ENCODE measurements around the gene CD1D.
A peak's percentile ranks its signal among the peaks of the same experiment; 100 is the strongest.
"Not testable (repeated sequence)": the region's sequence is repeated elsewhere in the genome, so short reads cannot be mapped to it uniquely, and the experiment has no call there.

Gene CD1D

GRCh38 chr1:158175915-158176314 lies 4.8 kb upstream of the CD1D start:
- H3K27ac ChIP-seq (ENCODE audit: insufficient read depth, low read depth, low read length, poor library complexity, severe bottlenecking); H3K9me3 ChIP-seq (ENCODE audit: control insufficient read depth, low read length); H3K4me3 ChIP-seq (ENCODE audit: insufficient read depth, low read depth, low read length); H3K36me3 ChIP-seq (ENCODE audit: control insufficient read depth, insufficient read depth, low read length); H3K4me1 ChIP-seq (ENCODE audit: control insufficient read depth, insufficient read depth, low read length): not testable (repeated sequence)
- peaks cover 64% of the 10 kb centered on the region for H3K27me3 ChIP-seq (ENCODE audit: control insufficient read depth, insufficient read depth, low read length, poor library complexity, severe bottlenecking)
- WGBS, 2 experiments: 99% methylated on average over 5 of the region's 5 CpGs

- WGBS, 2 experiments: 94 to 95% methylated on average over 5 of the region's 5 CpGs
- H3K9me3 ChIP-seq (ENCODE audit: control insufficient read depth, low read length): no peaks in the 10 kb centered on the region
- H3K27me3 ChIP-seq (ENCODE audit: control insufficient read depth, insufficient read depth, low read length, poor library complexity, severe bottlenecking): peaks cover 69% of the 10 kb centered on the region
- H3K36me3 ChIP-seq (ENCODE audit: control insufficient read depth, insufficient read depth, low read length): no peaks in the 10 kb centered on the region
- H3K27ac ChIP-seq (ENCODE audit: insufficient read depth, low read depth, low read length, poor library complexity, severe bottlenecking): no peak overlapping the region
- no peaks in the 10 kb centered on the region for H3K4me1 ChIP-seq (ENCODE audit: control insufficient read depth, insufficient read depth, low read length)
- H3K4me3 ChIP-seq (ENCODE audit: insufficient read depth, low read depth, low read length): no peak overlapping the region
Measured at GRCh38 chr1:158176399-158176798, 4.3 kb upstream of the CD1D start.

DNA sequence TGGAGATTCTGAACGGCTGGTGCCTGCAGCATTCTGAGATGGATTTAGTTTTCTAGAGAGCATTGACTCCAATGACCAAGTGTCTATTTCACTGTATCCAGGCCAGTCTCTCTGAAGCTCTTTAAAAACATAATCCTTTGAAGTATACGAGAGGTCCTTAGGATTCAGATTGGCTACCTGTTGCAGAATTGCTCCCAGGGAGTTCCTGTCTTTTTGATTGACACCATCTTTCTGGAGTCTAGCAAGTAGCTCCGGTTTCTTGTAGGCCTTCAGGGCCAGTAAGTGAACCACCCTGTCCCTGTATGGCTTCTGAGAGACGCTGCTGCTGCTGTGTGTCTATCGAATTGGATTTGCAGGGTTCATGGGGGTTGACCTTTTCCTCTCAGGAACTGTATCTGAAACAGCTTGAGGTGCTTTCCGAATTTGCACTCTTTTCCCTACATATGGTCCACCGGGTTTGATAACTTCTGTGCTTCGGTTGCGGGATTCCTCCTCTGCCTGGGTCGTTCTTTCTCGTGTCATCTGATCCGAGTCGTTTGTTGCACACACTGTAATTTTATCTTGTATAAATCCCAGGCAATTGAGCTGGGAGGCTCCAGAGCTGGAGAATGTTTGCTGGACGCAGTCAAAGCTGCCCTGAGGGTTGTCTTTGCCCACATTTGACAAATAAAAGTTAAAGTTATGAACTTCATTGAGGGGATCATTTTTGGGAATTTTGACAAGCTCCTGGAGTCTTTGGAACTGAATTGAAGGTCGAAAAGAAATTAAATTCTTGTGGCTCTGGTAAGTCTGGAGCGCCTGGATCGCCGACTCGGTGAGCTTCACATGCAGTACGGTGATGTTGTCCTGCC lies 3.6 kb upstream of the CD1D start:
- H3K9me3 ChIP-seq (ENCODE audit: control insufficient read depth, low read length); H3K27ac ChIP-seq (ENCODE audit: insufficient read depth, low read depth, low read length, poor library complexity, severe bottlenecking); H3K36me3 ChIP-seq (ENCODE audit: control insufficient read depth, insufficient read depth, low read length); H3K4me1 ChIP-seq (ENCODE audit: control insufficient read depth, insufficient read depth, low read length): not testable (repeated sequence)
- peak overlapping the region; percentile 26 for H3K4me3 ChIP-seq (ENCODE audit: insufficient read depth, low read depth, low read length)
- WGBS, 2 experiments: 69 to 70% methylated on average over 20 of the region's 20 CpGs
- H3K27me3 ChIP-seq (ENCODE audit: control insufficient read depth, insufficient read depth, low read length, poor library complexity, severe bottlenecking): peaks cover 75% of the 10 kb centered on the region

GRCh38 chr1:158177700-158178450 lies 2.8 kb upstream of the CD1D start:
- 14 to 17% methylated on average over 32 to 34 of the region's 34 CpGs for WGBS, 2 experiments
- peaks cover 83% of the 10 kb centered on the region for H3K27me3 ChIP-seq (ENCODE audit: control insufficient read depth, insufficient read depth, low read length, poor library complexity, severe bottlenecking)
- H3K36me3 ChIP-seq (ENCODE audit: control insufficient read depth, insufficient read depth, low read length): no peaks in the 10 kb centered on the region

GRCh38 chr1:158179301-158180041 lies 1.2 kb upstream of the CD1D start:
- H3K27me3 ChIP-seq (ENCODE audit: control insufficient read depth, insufficient read depth, low read length, poor library complexity, severe bottlenecking): peaks cover 91% of the 10 kb centered on the region
- WGBS, 2 experiments: 83 to 85% methylated on average over 4 of the region's 4 CpGs
- no peaks in the 10 kb centered on the region for H3K4me1 ChIP-seq (ENCODE audit: control insufficient read depth, insufficient read depth, low read length)
- no peak overlapping the region for H3K27ac ChIP-seq (ENCODE audit: insufficient read depth, low read depth, low read length, poor library complexity, severe bottlenecking)
- no peak overlapping the region for H3K4me3 ChIP-seq (ENCODE audit: insufficient read depth, low read depth, low read length)
- no peaks in the 10 kb centered on the region for H3K9me3 ChIP-seq (ENCODE audit: control insufficient read depth, low read length)
- no peaks in the 10 kb centered on the region for H3K36me3 ChIP-seq (ENCODE audit: control insufficient read depth, insufficient read depth, low read length)

More at GRCh38 chr1:158177700-158178450, 2.8 kb upstream of the CD1D start:
- Histone ChIP-seq H3K9me3 (ENCODE audit: control insufficient read depth, low read length) (no peaks in the 10 kb centered on the region), H3K4me3 (ENCODE audit: insufficient read depth, low read depth, low read length) (peak overlapping the region; percentile 26), H3K4me1 (ENCODE audit: control insufficient read depth, insufficient read depth, low read length) (no peaks in the 10 kb centered on the region), H3K27ac (ENCODE audit: insufficient read depth, low read depth, low read length, poor library complexity, severe bottlenecking) (no peak overlapping the region)

DNA sequence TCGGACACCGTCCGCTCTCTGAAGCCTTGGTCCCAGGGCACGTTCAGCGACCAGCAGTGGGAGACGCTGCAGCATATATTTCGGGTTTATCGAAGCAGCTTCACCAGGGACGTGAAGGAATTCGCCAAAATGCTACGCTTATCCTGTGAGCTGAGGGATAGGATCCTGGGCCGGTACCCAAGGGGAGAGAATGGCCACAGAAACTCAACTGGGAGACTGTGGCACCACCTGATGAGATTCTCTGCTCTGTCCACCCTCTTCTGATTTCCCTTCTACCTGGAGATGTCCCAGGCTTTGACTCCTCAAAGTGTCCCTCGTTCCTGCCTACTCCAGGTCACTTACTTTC lies 855 bp downstream of the CD1D start:
- H3K27me3 ChIP-seq (ENCODE audit: control insufficient read depth, insufficient read depth, low read length, poor library complexity, severe bottlenecking): peaks cover 85% of the 10 kb centered on the region
- peak overlapping the region; percentile 49 for H3K4me3 ChIP-seq (ENCODE audit: insufficient read depth, low read depth, low read length)
- WGBS, 2 experiments: 18% methylated on average over 13 of the region's 13 CpGs
- no peaks in the 10 kb centered on the region for H3K9me3 ChIP-seq (ENCODE audit: control insufficient read depth, low read length)
- no peak overlapping the region for H3K27ac ChIP-seq (ENCODE audit: insufficient read depth, low read depth, low read length, poor library complexity, severe bottlenecking)
- no peaks in the 10 kb centered on the region for H3K4me1 ChIP-seq (ENCODE audit: control insufficient read depth, insufficient read depth, low read length)
- H3K36me3 ChIP-seq (ENCODE audit: control insufficient read depth, insufficient read depth, low read length): no peaks in the 10 kb centered on the region

GRCh38 chr1:158185770-158186169 lies 5.1 kb downstream of the CD1D start:
- Histone ChIP-seq H3K4me3 (ENCODE audit: insufficient read depth, low read depth, low read length) (no peak overlapping the region), H3K36me3 (ENCODE audit: control insufficient read depth, insufficient read depth, low read length) (no peaks in the 10 kb centered on the region), H3K27me3 (ENCODE audit: control insufficient read depth, insufficient read depth, low read length, poor library complexity, severe bottlenecking) (peaks cover 42% of the 10 kb centered on the region), H3K27ac (ENCODE audit: insufficient read depth, low read depth, low read length, poor library complexity, severe bottlenecking) (no peak overlapping the region), H3K4me1 (ENCODE audit: control insufficient read depth, insufficient read depth, low read length) (no peaks in the 10 kb centered on the region), H3K9me3 (ENCODE audit: control insufficient read depth, low read length) (no peaks in the 10 kb centered on the region)
- WGBS, 2 experiments: 12 to 24% methylated on average over 3 of the region's 3 CpGs

- Histone ChIP-seq H3K27ac (ENCODE audit: insufficient read depth, low read depth, low read length, poor library complexity, severe bottlenecking) (no peak overlapping the region), H3K27me3 (ENCODE audit: control insufficient read depth, insufficient read depth, low read length, poor library complexity, severe bottlenecking) (peaks cover 38% of the 10 kb centered on the region), H3K36me3 (ENCODE audit: control insufficient read depth, insufficient read depth, low read length) (no peaks in the 10 kb centered on the region), H3K4me1 (ENCODE audit: control insufficient read depth, insufficient read depth, low read length) (no peaks in the 10 kb centered on the region), H3K9me3 (ENCODE audit: control insufficient read depth, low read length) (no peaks in the 10 kb centered on the region), H3K4me3 (ENCODE audit: insufficient read depth, low read depth, low read length) (no peak overlapping the region)
- WGBS, 2 experiments: 57 to 60% methylated on average over 3 of the region's 3 CpGs
Measured at GRCh38 chr1:158186180-158186579, 5.5 kb downstream of the CD1D start.

GRCh38 chr1:158188611-158189010 lies 7.9 kb downstream of the CD1D start:
- Histone ChIP-seq H3K27ac (ENCODE audit: insufficient read depth, low read depth, low read length, poor library complexity, severe bottlenecking) (no peak overlapping the region), H3K9me3 (ENCODE audit: control insufficient read depth, low read length) (no peaks in the 10 kb centered on the region), H3K4me1 (ENCODE audit: control insufficient read depth, insufficient read depth, low read length) (no peaks in the 10 kb centered on the region), H3K4me3 (ENCODE audit: insufficient read depth, low read depth, low read length) (no peak overlapping the region), H3K27me3 (ENCODE audit: control insufficient read depth, insufficient read depth, low read length, poor library complexity, severe bottlenecking) (peaks cover 14% of the 10 kb centered on the region), H3K36me3 (ENCODE audit: control insufficient read depth, insufficient read depth, low read length) (no peaks in the 10 kb centered on the region)
- WGBS, 2 experiments: 91 to 97% methylated on average over 4 of the region's 4 CpGs

- 87 to 94% methylated on average over 3 of the region's 3 CpGs for WGBS, 2 experiments
- H3K36me3 ChIP-seq (ENCODE audit: control insufficient read depth, insufficient read depth, low read length): no peaks in the 10 kb centered on the region
- H3K27me3 ChIP-seq (ENCODE audit: control insufficient read depth, insufficient read depth, low read length, poor library complexity, severe bottlenecking): peaks cover 4% of the 10 kb centered on the region
- H3K9me3 ChIP-seq (ENCODE audit: control insufficient read depth, low read length): no peaks in the 10 kb centered on the region
- no peak overlapping the region for H3K4me3 ChIP-seq (ENCODE audit: insufficient read depth, low read depth, low read length)
- H3K27ac ChIP-seq (ENCODE audit: insufficient read depth, low read depth, low read length, poor library complexity, severe bottlenecking): no peak overlapping the region
- no peaks in the 10 kb centered on the region for H3K4me1 ChIP-seq (ENCODE audit: control insufficient read depth, insufficient read depth, low read length)
Measured at GRCh38 chr1:158189624-158190023, 8.9 kb downstream of the CD1D start.
